HG03060 (cell line): ENCODE measurements around the gene NRCAM.
"Not testable (repeated sequence)": the region's sequence is repeated elsewhere in the genome, so short reads cannot be mapped to it uniquely, and the experiment has no call there.

Experiments used
- ATAC-seq: cut with Tn5 transposase; IDR thresholded peaks from one replicate; pipeline ENCODE4 v1.9.1; 2021; ENCODE audit warnings: low read depth, moderate number of reproducible peaks; ENCODE audit not compliant: unreplicated experiment

NRCAM gene

GRCh38 chr7:108360058-108360800, 96.0 kb downstream of the NRCAM start:
- ATAC-seq: no peak

- ATAC-seq: no peak
These were observed 97.7 kb downstream of the NRCAM start for GRCh38 chr7:108358553-108358952.

GRCh38 chr7:108351729-108352131, 104.5 kb downstream of the NRCAM start:
- ATAC-seq: no peak

GRCh38 chr7:108348913-108349312, 107.3 kb downstream of the NRCAM start:
- ATAC-seq: no peak

GRCh38 chr7:108347616-108348015, 108.6 kb downstream of the NRCAM start:
- no peak for ATAC-seq

- ATAC-seq: no peak
These were observed 110.4 kb downstream of the NRCAM start for GRCh38 chr7:108345710-108346336.

- ATAC-seq: no peak
These were observed 115.3 kb downstream of the NRCAM start for GRCh38 chr7:108340856-108341411.

- ATAC-seq: not testable (repeated sequence)
These were observed 115.8 kb downstream of the NRCAM start for GRCh38 chr7:108340406-108340805.

GRCh38 chr7:108335269-108335918, 120.8 kb downstream of the NRCAM start:
- ATAC-seq: no peak

GRCh38 chr7:108332937-108333336, 123.3 kb downstream of the NRCAM start:
- no peak for ATAC-seq

- no peak for ATAC-seq
These were observed 124.3 kb downstream of the NRCAM start for GRCh38 chr7:108331971-108332370.

GRCh38 chr7:108330227-108330626, 126.0 kb downstream of the NRCAM start:
- no peak for ATAC-seq

- ATAC-seq: no peak
These were observed 126.7 kb downstream of the NRCAM start for GRCh38 chr7:108329514-108329913.

GRCh38 chr7:108328174-108328651, 128.0 kb downstream of the NRCAM start:
- peak; percentile 93 for ATAC-seq

- no peak for ATAC-seq
These were observed 128.9 kb downstream of the NRCAM start for GRCh38 chr7:108327353-108327752.

GRCh38 chr7:108326938-108327337, 129.3 kb downstream of the NRCAM start:
- no peak for ATAC-seq

- no peak for ATAC-seq
These were observed 131.9 kb downstream of the NRCAM start for GRCh38 chr7:108324053-108325038.

- no peak for ATAC-seq
These were observed 133.1 kb downstream of the NRCAM start for GRCh38 chr7:108322925-108323832.

- no peak for ATAC-seq
These were observed 134.2 kb downstream of the NRCAM start for GRCh38 chr7:108322046-108322445.
